ENCODE results near the gene KIAA0319L. TPM values are rescaled to one million over a fixed set of nuclear protein-coding genes. Genes with fewer than 3 reads are reported as not detected.

Gene KIAA0319L
- total RNA-seq, 2 experiments from 2014 or later: 17.2 to 18.3 TPM

DNA sequence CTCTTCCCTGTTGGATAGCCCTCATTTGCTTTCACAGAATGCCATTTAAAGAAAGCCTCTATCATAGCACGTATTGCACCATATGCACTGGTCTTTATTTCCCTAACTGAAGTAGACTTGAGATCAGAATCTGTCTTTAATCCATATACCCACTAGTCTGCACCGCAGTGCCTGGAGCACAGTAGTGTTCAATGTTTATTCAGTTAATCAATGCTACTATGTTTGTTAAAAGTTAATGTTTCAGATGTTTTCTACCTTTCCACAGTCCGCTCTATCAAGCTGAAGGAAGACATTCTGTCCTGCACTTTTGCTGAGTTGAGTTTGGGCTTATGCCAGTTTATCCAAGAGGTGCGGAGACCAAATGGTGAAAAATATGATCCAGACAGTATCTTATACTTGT lies 149.5 kb downstream of the KIAA0319L start:
- Mint-ChIP-seq H3K27ac (no peak overlapping the region), H3K36me3 (peaks cover 26% of the 10 kb centered on the region), H3K9me3 (peaks cover 2% of the 10 kb centered on the region), H3K27me3 (no peaks in the 10 kb centered on the region), H3K4me1 (no peaks in the 10 kb centered on the region), H3K4me3 (no peak overlapping the region)
- no peak for DNase-seq

DNA sequence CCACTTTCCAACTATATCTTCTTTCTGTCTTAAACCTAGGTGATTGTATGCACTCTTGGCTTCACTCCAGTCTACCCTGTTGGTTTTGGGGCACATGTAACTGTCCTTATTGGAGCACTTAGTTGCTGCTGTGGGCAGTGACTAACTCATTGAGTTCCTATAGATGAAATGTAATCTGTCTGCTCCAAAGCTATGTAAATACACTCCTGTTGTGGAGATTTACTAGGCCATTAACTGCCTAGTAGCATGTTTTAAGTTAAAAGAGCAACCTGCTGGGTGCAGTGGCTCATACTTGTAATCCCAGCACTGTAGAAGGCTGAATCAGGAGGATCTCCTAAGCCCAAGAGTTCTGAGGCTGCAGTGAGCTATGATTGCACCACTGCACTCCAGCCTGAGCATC lies 151.1 kb downstream of the KIAA0319L start:
- no peak for DNase-seq
- H3K9me3 Mint-ChIP-seq: peaks cover 2% of the 10 kb centered on the region
- H3K4me1 Mint-ChIP-seq: no peaks in the 10 kb centered on the region
- H3K27me3 Mint-ChIP-seq: no peaks in the 10 kb centered on the region
- H3K4me3 Mint-ChIP-seq: no peak overlapping the region
- peaks cover 33% of the 10 kb centered on the region for H3K36me3 Mint-ChIP-seq
- no peak overlapping the region for H3K27ac Mint-ChIP-seq

DNA sequence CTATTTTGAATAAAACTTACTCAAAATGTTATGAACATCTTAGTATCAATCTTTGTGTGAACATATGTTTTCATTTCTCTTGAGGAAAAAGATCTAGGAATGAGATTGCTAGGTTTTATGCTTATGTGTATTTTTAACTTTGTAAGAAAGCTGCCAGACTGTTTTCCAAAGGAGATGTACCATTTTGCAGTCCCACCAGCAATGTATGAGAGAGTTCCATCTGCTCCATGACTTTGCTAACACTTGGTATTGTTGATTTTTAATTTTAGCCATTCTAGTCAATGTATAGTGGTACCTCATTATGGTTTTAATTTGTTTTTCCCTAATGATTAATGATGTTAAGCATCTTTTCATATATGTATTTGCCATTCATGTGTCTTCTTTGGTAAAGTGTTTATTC lies 156.2 kb downstream of the KIAA0319L start:
- H3K9me3 Mint-ChIP-seq: no peaks in the 10 kb centered on the region
- H3K4me3 Mint-ChIP-seq: no peak overlapping the region
- DNase-seq: no peak
- H3K36me3 Mint-ChIP-seq: peaks cover 27% of the 10 kb centered on the region
- no peak overlapping the region for H3K27ac Mint-ChIP-seq
- H3K4me1 Mint-ChIP-seq: peaks cover 9% of the 10 kb centered on the region
- no peaks in the 10 kb centered on the region for H3K27me3 Mint-ChIP-seq

DNA sequence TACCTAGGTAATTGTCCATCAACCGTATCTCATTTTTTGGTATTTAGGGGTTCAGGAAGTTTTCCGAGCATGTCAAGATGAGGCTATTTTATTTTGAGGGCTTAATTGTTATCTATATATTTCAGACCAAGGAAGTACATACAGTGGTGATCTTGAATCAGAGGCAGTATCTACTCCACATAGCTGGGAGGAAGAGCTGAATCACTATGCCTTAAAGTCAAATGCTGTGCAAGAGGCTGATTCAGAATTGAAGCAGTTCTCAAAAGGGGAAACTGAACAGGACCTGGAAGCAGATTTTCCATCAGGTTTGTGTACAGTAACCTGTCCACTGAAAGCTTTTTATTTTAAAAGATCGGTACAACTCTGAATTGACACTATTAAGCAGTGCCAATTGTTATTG lies 158.5 kb downstream of the KIAA0319L start:
- DNase-seq: no peak
- Mint-ChIP-seq H3K27me3 (no peaks in the 10 kb centered on the region), H3K9me3 (no peaks in the 10 kb centered on the region), H3K36me3 (peaks cover 33% of the 10 kb centered on the region), H3K4me1 (peaks cover 9% of the 10 kb centered on the region), H3K4me3 (no peak overlapping the region), H3K27ac (no peak overlapping the region)

DNA sequence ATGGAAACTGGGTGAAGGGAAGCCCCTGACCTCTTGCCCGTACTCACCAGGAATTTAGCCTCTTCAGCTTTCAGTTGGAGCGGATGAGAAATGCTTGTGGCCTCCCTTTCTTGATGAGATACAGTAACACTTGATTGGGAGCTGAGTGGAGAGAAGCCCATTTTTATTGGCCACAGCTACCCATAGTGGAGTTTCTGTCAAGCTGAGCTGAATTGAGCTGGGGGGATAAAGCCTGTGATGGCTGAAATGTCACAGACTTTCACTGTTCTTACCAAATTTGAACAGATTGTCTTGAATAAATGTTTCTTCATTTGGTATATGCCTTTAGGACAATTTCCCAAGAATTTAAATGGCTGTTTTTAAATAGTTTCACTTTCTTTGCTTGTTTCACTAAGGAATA lies 162.8 kb downstream of the KIAA0319L start:
- peaks cover 8% of the 10 kb centered on the region for H3K4me1 Mint-ChIP-seq
- H3K9me3 Mint-ChIP-seq: no peaks in the 10 kb centered on the region
- DNase-seq: no peak
- no peaks in the 10 kb centered on the region for H3K27me3 Mint-ChIP-seq
- no peak overlapping the region for H3K4me3 Mint-ChIP-seq
- no peak overlapping the region for H3K27ac Mint-ChIP-seq
- peaks cover 20% of the 10 kb centered on the region for H3K36me3 Mint-ChIP-seq

DNA sequence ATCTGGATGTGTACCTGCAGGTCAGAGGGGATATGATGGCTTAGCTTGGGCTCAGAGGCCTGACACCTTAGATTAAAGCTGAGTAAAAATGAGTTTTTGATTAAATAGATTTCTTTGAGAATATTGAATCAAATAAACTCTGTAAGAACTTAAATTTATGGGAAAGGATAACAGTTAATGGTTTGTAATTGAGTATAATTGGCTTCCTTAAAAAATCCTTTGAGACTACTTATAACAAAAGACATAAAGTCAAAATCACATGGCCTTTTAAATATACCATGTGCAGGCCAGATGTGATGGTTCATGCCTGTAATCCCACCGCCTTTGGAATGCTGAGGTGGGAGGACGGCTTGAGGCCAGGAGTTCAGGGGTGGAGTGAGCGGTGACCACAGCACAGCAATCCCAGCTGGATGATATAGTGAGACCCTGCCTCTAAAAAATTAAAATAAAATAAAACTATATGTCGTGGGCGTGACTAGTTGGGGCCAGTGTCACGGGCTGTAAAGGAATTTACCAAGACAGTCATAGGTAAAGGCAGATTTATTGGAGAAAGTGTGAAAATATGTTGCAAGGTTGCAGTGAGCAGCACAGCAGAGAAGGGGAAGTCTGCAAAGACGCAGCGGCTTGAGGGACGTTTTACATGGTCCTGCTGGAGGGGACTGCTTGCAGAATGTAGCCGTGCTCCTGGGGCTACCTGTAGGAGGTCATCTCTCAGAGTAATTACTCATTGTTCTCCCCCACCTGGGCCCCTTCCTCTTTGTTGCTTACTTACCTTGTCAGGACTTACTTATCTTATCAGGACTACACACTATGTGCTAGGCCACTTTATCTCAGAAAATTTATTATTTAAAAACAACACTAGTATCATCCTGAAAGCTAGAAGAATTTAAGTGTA lies 166.4 kb downstream of the KIAA0319L start:
- Mint-ChIP-seq H3K27ac (no peak overlapping the region), H3K36me3 (peaks cover 19% of the 10 kb centered on the region), H3K4me3 (no peak overlapping the region), H3K4me1 (no peaks in the 10 kb centered on the region), H3K27me3 (no peaks in the 10 kb centered on the region), H3K9me3 (no peaks in the 10 kb centered on the region)
- no peak for DNase-seq

DNA sequence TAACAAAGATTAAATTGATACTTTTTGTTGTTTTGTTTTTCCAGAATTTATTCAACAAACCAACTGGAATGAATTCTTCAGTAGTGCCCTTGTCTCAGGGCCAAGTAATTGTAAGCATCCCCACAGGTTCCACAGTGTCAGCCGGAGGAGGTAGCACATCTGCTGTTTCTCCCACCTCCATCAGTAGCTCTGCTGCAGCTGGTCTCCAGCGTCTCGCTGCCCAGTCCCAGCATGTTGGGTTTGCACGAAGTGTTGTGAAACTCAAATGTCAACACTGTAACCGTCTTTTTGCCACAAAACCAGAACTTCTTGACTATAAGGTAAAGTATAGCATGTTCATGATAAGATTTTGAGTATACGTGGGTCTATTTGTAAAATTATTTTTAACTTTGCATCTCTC lies 170.2 kb downstream of the KIAA0319L start:
- no peak for DNase-seq
- Mint-ChIP-seq H3K4me1 (no peaks in the 10 kb centered on the region), H3K9me3 (no peaks in the 10 kb centered on the region), H3K27ac (no peak overlapping the region), H3K36me3 (peaks cover 13% of the 10 kb centered on the region), H3K27me3 (no peaks in the 10 kb centered on the region), H3K4me3 (no peak overlapping the region)

DNA sequence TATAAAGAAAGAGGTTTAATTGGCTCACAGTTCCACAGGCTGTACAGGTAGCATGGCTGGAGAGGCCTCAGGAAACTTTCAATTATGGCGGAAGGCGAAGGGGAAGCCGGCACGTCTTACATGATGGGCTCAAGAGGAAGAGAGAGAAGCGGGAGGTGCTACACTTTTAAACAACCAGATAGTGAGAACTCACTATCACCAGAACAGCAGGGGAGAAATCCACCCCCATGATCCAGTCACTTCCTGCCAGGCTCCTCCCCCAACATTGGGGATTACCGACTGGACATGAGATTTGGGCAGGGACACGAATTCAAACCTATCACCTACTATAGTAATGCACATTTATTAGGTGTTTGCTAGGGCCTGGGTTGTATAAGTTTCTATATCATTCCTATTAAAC lies 170.9 kb downstream of the KIAA0319L start:
- no peaks in the 10 kb centered on the region for H3K27me3 Mint-ChIP-seq
- H3K9me3 Mint-ChIP-seq: no peaks in the 10 kb centered on the region
- H3K27ac Mint-ChIP-seq: no peak overlapping the region
- peaks cover 13% of the 10 kb centered on the region for H3K36me3 Mint-ChIP-seq
- H3K4me3 Mint-ChIP-seq: no peak overlapping the region
- H3K4me1 Mint-ChIP-seq: no peaks in the 10 kb centered on the region
- no peak for DNase-seq

Other genes with a start within 250 kb of the KIAA0319L start
- gene NCDN, start 396 bp upstream of the KIAA0319L start, total RNA-seq: 10 to 100 TPM; 31.3 to 36.0 TPM
- gene TFAP2E, start 15.9 kb upstream of the KIAA0319L start, total RNA-seq: under 1 TPM; 0.27 to 0.32 TPM
- 100 to 1,000 TPM; 107 to 111 TPM for gene PSMB2, start 84.1 kb upstream of the KIAA0319L start, total RNA-seq
- 10 to 100 TPM; 14.7 to 15.1 TPM for gene C1orf216, start 161.5 kb upstream of the KIAA0319L start, total RNA-seq
- gene CLSPN, start 212.6 kb upstream of the KIAA0319L start, total RNA-seq: 10 to 100 TPM; 72.8 to 79.1 TPM

Measured in activated naive CD8-positive, alpha-beta T cell treated with anti-CD3 and anti-CD28 coated beads for 36 hours (primary cell).